Ovary (tissue), 3 donors: ENCODE data around the gene PRSS27.

Experiments
- CTCF ChIP-seq, 3 donors: fragments of 450-650 bp in 2 of 3; fragments of 200-600 bp in 1 of 3; IDR thresholded peaks; one replicate each; pipeline versions ENCODE4 v1.5.1 to v1.8.0; 2016 to 2022; ENCODE audit warnings: antibody characterized with exemption in 3 of 3, mild to moderate bottlenecking in 1 of 3
- POLR2A ChIP-seq: fragments of 450-650 bp; IDR thresholded peaks from one replicate; pipeline ENCODE4 v1.6.1; 2017; ENCODE audit warnings: antibody characterized with exemption, mild to moderate bottlenecking, moderate library complexity
- donor health status: DM: no; HTN: no; CAD: no.

- no peak for TF ChIP-seq CTCF (IDR thresholded peaks at IDR 0.05)
- TF ChIP-seq POLR2A: no peak
Measured at GRCh38 chr16:2716948-2717347, 3.1 kb downstream of the PRSS27 start.
